Activated naive CD8-positive, alpha-beta T cell treated with anti-CD3 and anti-CD28 coated beads, Interleukin-2, amount 10 ng/mL, durations not matched to agents 7 days and 5 days (primary cell): ENCODE measurements around the gene DHRS3. TPM values are rescaled to one million over a fixed set of nuclear protein-coding genes. Genes with fewer than 3 reads are reported as not detected.
A peak's percentile ranks its signal among the peaks of the same experiment; 100 is the strongest.

Source experiments
- ATAC-seq: fragments of 150-1000 bp; cut with Tn5 transposase; one replicate; pipeline ENCODE4 v1.10.0; 2021; ENCODE audit warnings: low read depth, moderate library complexity
- POLR2A ChIA-PET: fragments of 350-600 bp; sonication (Branson Sonifier 250); formaldehyde crosslinking; loops from one replicate; lab custom pipeline; 2021; ENCODE audit warnings: antibody characterized with exemption; lab: Charles Lee
- DNase-seq: peaks from one replicate; pipeline ENCODE4 v3.0.0; 2021
- H3K27ac Mint-ChIP-seq: one replicate; pipeline ENCODE4 v1.8.0; 2022; ENCODE audit warnings: mild to moderate bottlenecking, mixed read lengths
- H3K27me3 Mint-ChIP-seq: one replicate; pipeline ENCODE4 v1.8.0; 2022; ENCODE audit warnings: mild to moderate bottlenecking, moderate library complexity, mixed read lengths
- H3K36me3 Mint-ChIP-seq: one replicate; pipeline ENCODE4 v1.8.0; 2021; ENCODE audit warnings: mild to moderate bottlenecking, mixed read lengths
- H3K4me1 Mint-ChIP-seq: one replicate; pipeline ENCODE4 v1.8.0; 2021; ENCODE audit warnings: mixed read lengths
- H3K4me3 Mint-ChIP-seq: one replicate; pipeline ENCODE4 v1.8.0; 2022; ENCODE audit warnings: mild to moderate bottlenecking, moderate library complexity, mixed read lengths
- H3K9me3 Mint-ChIP-seq: one replicate; pipeline ENCODE4 v1.8.0; 2021; ENCODE audit warnings: mixed read lengths
- total RNA-seq, 2 experiments: library from RNA; stranded (reverse); gene quantifications; one replicate each; pipeline ENCODE4 v1.2.3, GENCODE V29; 2021

Gene DHRS3
- total RNA-seq, 2 experiments from 2014 or later, result 105 to 109 TPM

DNA sequence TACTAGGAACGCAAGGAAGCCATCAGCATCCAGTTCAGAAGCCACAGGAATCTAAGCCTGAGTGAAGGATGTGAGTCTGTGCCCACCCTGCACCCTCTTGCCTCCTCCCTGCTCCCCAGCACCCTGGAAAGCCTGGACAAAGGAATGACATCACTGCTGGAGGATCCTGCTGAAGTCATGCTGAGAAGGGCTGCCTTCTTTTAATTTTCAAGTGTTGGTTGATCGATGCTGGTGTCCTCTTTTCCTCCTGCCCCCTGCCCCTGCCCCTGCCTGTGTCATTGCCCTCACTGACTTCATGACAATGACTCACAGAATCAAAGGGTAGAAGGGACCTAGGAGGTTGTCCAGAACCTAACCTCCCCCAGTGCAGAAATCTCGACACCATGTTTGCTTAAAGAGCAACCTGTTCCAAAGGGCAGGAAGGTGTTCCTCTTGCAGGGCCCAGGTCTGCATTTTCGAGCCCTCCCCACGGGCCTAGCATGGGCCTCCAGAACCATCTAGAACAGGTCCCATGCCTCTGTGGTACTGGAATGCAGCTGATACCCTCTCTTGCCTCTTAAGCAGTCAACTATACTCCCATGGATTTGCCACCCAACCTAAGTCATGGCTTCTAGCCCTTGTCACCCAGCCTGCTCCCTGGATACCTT, 9.6 kb downstream of the DHRS3 start:
- H3K36me3 Mint-ChIP-seq, result peaks cover 85% of the 10 kb centered on the region
- peak overlapping the region; percentile 45 for H3K27ac Mint-ChIP-seq
- DNase-seq (no peak), ATAC-seq (no peak)
- POLR2A ChIA-PET, result interaction anchor here (0.8 to 1.3 kb wide), 2 partner anchors 9 to 10 kb away, joined by 3 read pairs; partner anchors contain the start of gene DHRS3
- no peaks in the 10 kb centered on the region for H3K27me3 Mint-ChIP-seq
- H3K4me1 Mint-ChIP-seq, result peaks cover 70% of the 10 kb centered on the region
- H3K9me3 Mint-ChIP-seq, result peaks cover 8% of the 10 kb centered on the region
- H3K4me3 Mint-ChIP-seq, result no peak overlapping the region

DNA sequence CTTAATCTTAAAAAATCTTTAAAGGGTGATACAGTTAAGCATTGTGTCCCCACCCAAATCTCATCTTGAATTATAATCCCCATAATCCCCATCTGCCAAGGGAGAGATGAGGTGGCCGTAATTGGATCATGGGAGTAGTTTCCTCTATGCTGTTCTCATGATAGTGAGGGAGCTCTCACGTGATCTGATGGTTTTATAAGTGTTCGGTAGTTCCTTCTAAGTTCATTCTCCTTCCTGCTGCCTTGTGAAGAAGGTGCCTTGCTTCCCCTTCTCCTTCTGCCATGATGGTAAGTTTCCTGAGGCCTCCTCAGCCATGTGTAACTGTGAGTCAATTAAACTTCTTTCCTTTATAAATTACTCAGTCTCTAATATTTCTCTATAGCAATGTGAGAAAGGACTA, 10.7 kb downstream of the DHRS3 start:
- no peaks in the 10 kb centered on the region for H3K27me3 Mint-ChIP-seq
- H3K4me3 Mint-ChIP-seq, result no peak overlapping the region
- peaks cover 8% of the 10 kb centered on the region for H3K9me3 Mint-ChIP-seq
- peaks cover 75% of the 10 kb centered on the region for H3K36me3 Mint-ChIP-seq
- DNase-seq (no peak), ATAC-seq (no peak)
- POLR2A ChIA-PET, result interaction anchor here (7.3 kb wide), 1 partner anchor 10 kb away, joined by 98 read pairs; the partner anchor contains the start of gene DHRS3
- H3K27ac Mint-ChIP-seq, result no peak overlapping the region
- H3K4me1 Mint-ChIP-seq, result peaks cover 65% of the 10 kb centered on the region

DNA sequence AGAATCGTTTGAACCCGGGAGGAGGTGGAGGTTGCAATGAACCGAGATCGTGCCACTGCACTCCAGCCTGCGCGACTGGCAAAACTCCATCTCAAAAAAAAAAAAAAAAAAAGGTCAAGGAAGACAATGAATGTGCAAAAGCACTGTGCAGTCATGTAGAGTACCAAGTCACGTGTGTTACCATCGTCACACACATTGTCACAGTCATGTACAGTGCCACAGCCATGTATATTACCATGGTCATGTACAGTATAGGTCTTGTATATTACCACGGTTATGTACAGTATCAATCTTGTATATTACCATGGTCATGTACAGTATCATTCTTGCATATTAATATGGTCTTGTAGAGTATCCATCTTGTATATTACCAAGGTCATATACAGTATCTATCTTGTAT, 13.0 kb downstream of the DHRS3 start:
- DNase-seq (no peak), ATAC-seq (no peak)
- Mint-ChIP-seq H3K4me3 (no peak overlapping the region), H3K4me1 (peaks cover 69% of the 10 kb centered on the region), H3K27ac (peak overlapping the region; percentile 75), H3K9me3 (peaks cover 8% of the 10 kb centered on the region), H3K27me3 (no peaks in the 10 kb centered on the region), H3K36me3 (peaks cover 57% of the 10 kb centered on the region)
- POLR2A ChIA-PET, result interaction anchor here (0.7 to 7.3 kb wide), 4 partner anchors 9 to 95 kb away, joined by 4 to 98 read pairs (median 4); partner anchors contain the start of gene DHRS3

DNA sequence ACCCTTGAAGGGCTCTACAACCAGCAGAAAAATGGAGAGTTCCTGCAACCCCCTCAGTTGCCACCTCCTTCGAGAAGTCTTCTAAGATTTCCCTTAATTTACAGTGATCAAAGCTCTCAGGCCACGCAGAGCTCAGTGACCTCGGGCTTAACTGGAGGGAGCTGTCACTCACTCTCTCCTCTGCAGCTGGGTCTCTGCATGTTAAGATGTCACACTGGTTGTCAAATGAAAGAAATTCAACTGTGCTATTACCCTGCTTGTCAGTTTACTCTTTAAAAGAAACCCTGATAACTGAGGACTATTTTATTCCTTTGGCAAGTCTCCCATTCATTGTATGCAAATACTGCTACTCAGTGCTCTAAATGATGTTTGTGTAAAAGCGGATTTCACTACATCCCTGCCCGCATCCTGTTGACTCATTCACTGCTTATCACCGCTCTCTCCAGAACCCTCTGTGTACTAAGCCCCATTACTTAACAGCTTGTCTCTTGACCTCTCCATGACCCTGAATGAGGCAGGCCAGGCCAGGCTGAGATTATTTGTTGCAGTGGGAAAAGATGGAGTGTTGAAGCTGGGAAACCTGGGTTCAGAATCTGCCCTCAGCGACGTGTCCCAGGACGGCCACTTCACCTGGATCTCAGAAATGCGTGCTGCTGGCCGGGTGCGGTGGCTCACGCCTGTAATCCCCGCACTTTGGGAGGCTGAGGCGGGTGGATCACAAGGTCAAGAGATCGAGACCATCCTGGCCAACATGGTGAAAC, 13.7 kb downstream of the DHRS3 start:
- Mint-ChIP-seq H3K36me3 (peaks cover 51% of the 10 kb centered on the region), H3K4me3 (peak overlapping the region; percentile 65), H3K27ac (peak overlapping the region; percentile 75), H3K4me1 (peaks cover 72% of the 10 kb centered on the region), H3K27me3 (no peaks in the 10 kb centered on the region), H3K9me3 (peaks cover 8% of the 10 kb centered on the region)
- peak; percentile 41 for DNase-seq
- peak; percentile 96 for ATAC-seq
- POLR2A ChIA-PET, result interaction anchor here (0.6 to 7.3 kb wide), 6 partner anchors 8 to 94 kb away, joined by 3 to 98 read pairs (median 4); partner anchors contain the start of gene DHRS3

- POLR2A ChIA-PET, result interaction anchor here (7.3 kb wide), 1 partner anchor 14 kb away, joined by 98 read pairs; the partner anchor contains the start of gene DHRS3
- H3K27ac Mint-ChIP-seq, result peak overlapping the region; percentile 14
- ATAC-seq (no peak), DNase-seq (no peak)
- H3K4me3 Mint-ChIP-seq, result no peak overlapping the region
- no peaks in the 10 kb centered on the region for H3K27me3 Mint-ChIP-seq
- H3K4me1 Mint-ChIP-seq, result peaks cover 66% of the 10 kb centered on the region
- peaks cover 8% of the 10 kb centered on the region for H3K9me3 Mint-ChIP-seq
- H3K36me3 Mint-ChIP-seq, result peaks cover 41% of the 10 kb centered on the region
Observed at GRCh38 chr1:12603224-12603623, 14.8 kb downstream of the DHRS3 start.

DNA sequence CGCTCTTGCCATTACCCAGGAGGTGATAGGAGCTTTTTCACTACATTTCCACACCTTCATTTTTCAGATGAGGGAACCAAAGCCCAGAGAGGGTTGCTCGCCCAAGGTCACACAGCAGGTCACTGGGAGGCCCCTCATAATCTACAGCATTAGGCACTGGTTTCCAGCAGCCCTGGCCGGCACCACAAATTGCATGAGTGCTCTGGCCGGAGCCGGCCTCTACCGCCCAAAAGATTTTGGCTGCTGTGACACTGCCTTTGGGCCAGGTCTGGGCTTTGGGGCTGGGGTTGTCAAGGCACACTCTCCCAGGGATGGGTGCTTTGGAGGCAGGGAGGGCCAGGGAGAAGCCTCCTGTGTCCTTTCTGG, 15.4 kb downstream of the DHRS3 start:
- DNase-seq (no peak), ATAC-seq (no peak)
- peaks cover 70% of the 10 kb centered on the region for H3K4me1 Mint-ChIP-seq
- H3K27me3 Mint-ChIP-seq, result no peaks in the 10 kb centered on the region
- no peak overlapping the region for H3K4me3 Mint-ChIP-seq
- peak overlapping the region; percentile 14 for H3K27ac Mint-ChIP-seq
- H3K9me3 Mint-ChIP-seq, result peaks cover 6% of the 10 kb centered on the region
- peaks cover 35% of the 10 kb centered on the region for H3K36me3 Mint-ChIP-seq
- POLR2A ChIA-PET, result interaction anchor here (7.3 kb wide), 1 partner anchor 14 kb away, joined by 98 read pairs; the partner anchor contains the start of gene DHRS3

DNA sequence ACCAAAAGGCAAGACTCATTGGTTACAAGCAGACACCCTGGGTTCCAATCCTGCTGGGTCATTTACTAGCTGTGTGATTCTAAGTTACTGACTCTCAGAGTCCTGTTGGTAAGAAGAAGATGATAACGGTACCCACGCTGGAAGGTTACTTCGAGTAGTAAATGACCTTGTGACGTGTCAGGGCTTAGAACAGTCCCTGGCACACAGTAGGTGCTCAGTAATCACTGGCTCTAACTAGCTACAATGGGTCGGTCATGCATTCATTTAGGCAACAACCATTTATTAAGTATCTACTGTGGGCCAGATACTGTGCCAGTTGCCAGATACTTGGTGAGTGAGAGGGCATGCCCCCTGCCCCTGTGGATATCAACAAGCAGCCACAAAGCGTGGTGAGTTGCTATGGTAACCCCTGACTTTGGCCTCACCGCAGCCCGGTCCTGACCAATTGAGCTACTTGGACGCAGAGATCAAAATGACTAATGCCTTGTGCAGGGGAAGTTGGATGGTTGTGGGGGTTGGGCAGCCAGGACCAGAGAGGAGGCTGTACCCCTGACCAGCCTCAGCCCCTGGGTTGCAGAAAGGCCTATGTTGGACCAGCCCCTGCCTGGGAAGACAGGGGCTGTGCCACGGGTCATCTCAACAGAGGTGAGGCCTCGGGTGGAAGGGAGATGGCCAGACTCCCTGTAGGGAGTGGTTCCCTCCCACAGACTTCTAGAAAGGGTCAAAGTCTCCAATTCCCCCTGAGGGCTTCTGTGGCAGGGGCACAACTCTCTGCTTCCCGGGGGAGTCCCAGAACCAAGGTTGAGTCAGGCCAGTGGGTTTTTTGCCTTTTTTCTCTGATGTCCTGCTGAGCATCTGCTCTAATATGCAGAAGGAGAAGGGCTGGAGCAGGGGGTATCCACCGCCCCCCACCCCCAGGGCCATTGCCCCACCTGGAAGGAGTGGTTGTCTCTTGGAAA, 16.0 kb downstream of the DHRS3 start:
- H3K9me3 Mint-ChIP-seq, result peaks cover 3% of the 10 kb centered on the region
- no peak for ATAC-seq
- no peak overlapping the region for H3K4me3 Mint-ChIP-seq
- POLR2A ChIA-PET, result interaction anchor here (1.3 to 7.3 kb wide), 2 partner anchors 11 to 15 kb away, joined by 3 to 98 read pairs; partner anchors contain the start of gene DHRS3
- peaks cover 72% of the 10 kb centered on the region for H3K4me1 Mint-ChIP-seq
- peak overlapping the region; percentile 30 for H3K27ac Mint-ChIP-seq
- no peak for DNase-seq
- H3K27me3 Mint-ChIP-seq, result no peaks in the 10 kb centered on the region
- peaks cover 28% of the 10 kb centered on the region for H3K36me3 Mint-ChIP-seq

DNA sequence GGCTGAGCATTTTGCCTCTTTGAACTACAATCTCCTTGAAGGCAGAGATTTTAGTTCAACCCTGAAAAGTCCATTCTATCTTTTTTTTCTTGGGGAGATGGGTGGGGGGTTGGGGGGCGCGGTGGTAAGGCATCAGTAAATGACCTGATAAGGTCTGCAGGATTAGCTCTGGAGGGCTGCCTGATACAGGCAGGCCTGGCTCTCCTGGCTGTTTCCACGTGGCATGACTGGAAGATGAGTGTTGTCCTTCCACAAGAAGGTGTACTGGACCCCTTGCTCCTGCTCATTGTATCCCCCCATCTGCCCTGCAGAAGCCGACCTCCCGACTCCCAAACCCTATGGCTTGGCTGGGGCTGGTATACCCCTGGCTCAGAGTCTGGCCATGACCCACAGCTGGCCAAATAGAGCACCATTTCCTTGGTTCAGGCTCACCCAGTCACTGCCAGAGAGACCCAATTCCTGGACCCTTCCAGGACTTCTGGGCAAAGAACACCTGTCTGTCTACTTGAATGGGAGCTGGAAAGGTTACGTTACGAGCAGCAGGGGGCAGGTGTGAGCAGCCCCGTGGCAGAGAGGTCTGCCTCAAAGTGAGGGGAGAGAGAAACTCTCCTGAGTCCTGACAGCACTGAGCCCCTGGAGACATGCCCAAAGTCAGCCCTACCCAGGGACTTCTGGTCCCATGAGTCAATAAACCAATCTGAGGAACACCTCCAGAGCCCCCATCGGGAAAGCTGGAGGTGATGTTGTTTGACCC, 17.0 kb downstream of the DHRS3 start:
- peaks cover 20% of the 10 kb centered on the region for H3K36me3 Mint-ChIP-seq
- ATAC-seq, result peak; percentile 29
- POLR2A ChIA-PET, result interaction anchor here (1.3 to 7.3 kb wide), 2 partner anchors 11 to 16 kb away, joined by 3 to 98 read pairs; partner anchors contain the start of gene DHRS3
- peak overlapping the region; percentile 30 for H3K27ac Mint-ChIP-seq
- H3K4me3 Mint-ChIP-seq, result no peak overlapping the region
- DNase-seq, result peak; percentile 67
- no peaks in the 10 kb centered on the region for H3K9me3 Mint-ChIP-seq
- H3K4me1 Mint-ChIP-seq, result peaks cover 72% of the 10 kb centered on the region
- H3K27me3 Mint-ChIP-seq, result no peaks in the 10 kb centered on the region

GRCh38 chr1:12600335-12600734, 17.7 kb downstream of the DHRS3 start:
- Mint-ChIP-seq H3K27ac (no peak overlapping the region), H3K27me3 (no peaks in the 10 kb centered on the region), H3K9me3 (no peaks in the 10 kb centered on the region), H3K36me3 (peaks cover 15% of the 10 kb centered on the region), H3K4me3 (no peak overlapping the region), H3K4me1 (peaks cover 66% of the 10 kb centered on the region)
- DNase-seq (no peak), ATAC-seq (no peak)
- POLR2A ChIA-PET, result interaction anchor here (0.6 to 7.3 kb wide), 2 partner anchors 17 to 98 kb away, joined by 3 to 98 read pairs; partner anchors contain the start of gene DHRS3

- H3K9me3 Mint-ChIP-seq, result no peaks in the 10 kb centered on the region
- H3K27ac Mint-ChIP-seq, result peak overlapping the region; percentile 8
- H3K4me3 Mint-ChIP-seq, result no peak overlapping the region
- no peak for ATAC-seq
- POLR2A ChIA-PET, result no interaction called here
- DNase-seq, result no peak
- H3K4me1 Mint-ChIP-seq, result peaks cover 64% of the 10 kb centered on the region
- peaks cover 14% of the 10 kb centered on the region for H3K36me3 Mint-ChIP-seq
- H3K27me3 Mint-ChIP-seq, result no peaks in the 10 kb centered on the region
Observed at GRCh38 chr1:12599657-12600056, 18.4 kb downstream of the DHRS3 start.

DNA sequence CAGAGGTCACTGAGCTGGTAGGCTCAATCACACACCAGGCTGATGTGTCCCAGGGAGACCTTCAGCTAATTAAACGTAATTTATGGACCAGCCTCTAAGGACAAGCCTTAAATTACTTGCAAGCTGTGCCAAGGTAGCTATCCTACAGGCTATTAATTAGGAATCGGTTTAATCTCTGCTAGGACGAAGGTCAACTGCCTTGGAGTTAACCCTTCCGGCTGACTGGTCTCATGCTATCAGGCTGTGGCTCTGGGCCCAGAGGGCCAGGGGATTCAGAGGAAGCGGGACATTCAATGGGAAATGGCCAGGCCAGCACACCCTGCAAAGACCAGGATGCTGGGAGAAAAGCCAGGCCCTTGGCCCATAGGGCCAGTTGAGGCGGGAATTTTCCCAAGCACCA, 19.0 kb downstream of the DHRS3 start:
- ATAC-seq, result no peak
- POLR2A ChIA-PET, result interaction anchor here (1.6 kb wide), 1 partner anchor 16 kb away, joined by 7 read pairs; no protein-coding TSS in a partner anchor
- H3K4me3 Mint-ChIP-seq, result no peak overlapping the region
- peaks cover 13% of the 10 kb centered on the region for H3K36me3 Mint-ChIP-seq
- peaks cover 64% of the 10 kb centered on the region for H3K4me1 Mint-ChIP-seq
- H3K27ac Mint-ChIP-seq, result no peak overlapping the region
- no peaks in the 10 kb centered on the region for H3K9me3 Mint-ChIP-seq
- no peaks in the 10 kb centered on the region for H3K27me3 Mint-ChIP-seq
- DNase-seq, result no peak

- DNase-seq (no peak), ATAC-seq (no peak)
- no peaks in the 10 kb centered on the region for H3K27me3 Mint-ChIP-seq
- peak overlapping the region; percentile 59 for H3K27ac Mint-ChIP-seq
- H3K4me3 Mint-ChIP-seq, result no peak overlapping the region
- no peaks in the 10 kb centered on the region for H3K9me3 Mint-ChIP-seq
- peaks cover 60% of the 10 kb centered on the region for H3K4me1 Mint-ChIP-seq
- POLR2A ChIA-PET, result interaction anchor here (1.6 kb wide), 1 partner anchor 18 kb away, joined by 7 read pairs; no protein-coding TSS in a partner anchor
- peaks cover 17% of the 10 kb centered on the region for H3K36me3 Mint-ChIP-seq
Observed at GRCh38 chr1:12597792-12598191, 20.2 kb downstream of the DHRS3 start.
